GM10248 (cell line): ENCODE results near the gene XRRA1.

Experiments used
- CTCF ChIA-PET: fragments of 300-600 bp; sonication (Branson Sonifier 250); formaldehyde crosslinking; extraction: SDS; loops from one replicate; lab custom pipeline; 2021; ENCODE audit warnings: antibody characterized with exemption; lab: Yijun Ruan, JAX
- POLR2A ChIA-PET: fragments of 350-650 bp; sonication (Branson Sonifier 250); formaldehyde crosslinking; extraction: SDS; loops from one replicate; lab custom pipeline; 2020; ENCODE audit warnings: antibody characterized with exemption; lab: Yijun Ruan, JAX
- DNase-seq: peaks from one replicate; pipeline ENCODE4 v3.0.0; 2012; ENCODE audit errors: extremely low spot score
- TF ChIP-seq, protein P1 (sequence below): IDR thresholded peaks from 2 replicates; pipeline ENCODE4 v1.5.1; 2012; ENCODE audit warnings: mild to moderate bottlenecking, low read depth; ENCODE audit errors: extremely low read depth, missing control alignments, control extremely low read depth

The XRRA1 gene

GRCh38 chr11:74820763-74821162 is 128.1 kb downstream of the XRRA1 start:
- DNase-seq = no peak
- POLR2A ChIA-PET = no interaction called here

GRCh38 chr11:74819400-74819799 is 129.5 kb downstream of the XRRA1 start:
- POLR2A ChIA-PET = no interaction called here

More at GRCh38 chr11:74820763-74821162, 128.1 kb downstream of the XRRA1 start:
- CTCF ChIA-PET = interaction anchor here (1.2 kb wide), 1 partner anchor 12 kb away, joined by 3 read pairs; no protein-coding TSS in a partner anchor
- TF ChIP-seq, protein P1, sequence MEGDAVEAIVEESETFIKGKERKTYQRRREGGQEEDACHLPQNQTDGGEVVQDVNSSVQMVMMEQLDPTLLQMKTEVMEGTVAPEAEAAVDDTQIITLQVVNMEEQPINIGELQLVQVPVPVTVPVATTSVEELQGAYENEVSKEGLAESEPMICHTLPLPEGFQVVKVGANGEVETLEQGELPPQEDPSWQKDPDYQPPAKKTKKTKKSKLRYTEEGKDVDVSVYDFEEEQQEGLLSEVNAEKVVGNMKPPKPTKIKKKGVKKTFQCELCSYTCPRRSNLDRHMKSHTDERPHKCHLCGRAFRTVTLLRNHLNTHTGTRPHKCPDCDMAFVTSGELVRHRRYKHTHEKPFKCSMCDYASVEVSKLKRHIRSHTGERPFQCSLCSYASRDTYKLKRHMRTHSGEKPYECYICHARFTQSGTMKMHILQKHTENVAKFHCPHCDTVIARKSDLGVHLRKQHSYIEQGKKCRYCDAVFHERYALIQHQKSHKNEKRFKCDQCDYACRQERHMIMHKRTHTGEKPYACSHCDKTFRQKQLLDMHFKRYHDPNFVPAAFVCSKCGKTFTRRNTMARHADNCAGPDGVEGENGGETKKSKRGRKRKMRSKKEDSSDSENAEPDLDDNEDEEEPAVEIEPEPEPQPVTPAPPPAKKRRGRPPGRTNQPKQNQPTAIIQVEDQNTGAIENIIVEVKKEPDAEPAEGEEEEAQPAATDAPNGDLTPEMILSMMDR = no peak

GRCh38 chr11:74818283-74818946 is 130.5 kb downstream of the XRRA1 start:
- DNase-seq = no peak
- POLR2A ChIA-PET = no interaction called here

More at GRCh38 chr11:74819400-74819799, 129.5 kb downstream of the XRRA1 start:
- no peak for DNase-seq
- TF ChIP-seq, protein P1 = no peak
- CTCF ChIA-PET = no interaction called here

GRCh38 chr11:74816664-74817063 is 132.2 kb downstream of the XRRA1 start:
- ChIA-PET CTCF (interaction anchor here (1.5 to 1.6 kb wide), 2 partner anchors 16 to 18 kb away, joined by 3 read pairs; no protein-coding TSS in a partner anchor), POLR2A (no interaction called here)
- TF ChIP-seq, protein P1 = no peak

More at GRCh38 chr11:74818283-74818946, 130.5 kb downstream of the XRRA1 start:
- CTCF ChIA-PET = interaction anchor here (1.0 kb wide), 1 partner anchor 53 kb away, joined by 3 read pairs; no protein-coding TSS in a partner anchor
- TF ChIP-seq, protein P1 = no peak

GRCh38 chr11:74815966-74816365 is 132.9 kb downstream of the XRRA1 start:
- POLR2A ChIA-PET = no interaction called here
- CTCF ChIA-PET = interaction anchor here (1.5 to 1.6 kb wide), 2 partner anchors 16 to 19 kb away, joined by 3 read pairs; no protein-coding TSS in a partner anchor
- TF ChIP-seq, protein P1 = no peak
- DNase-seq = no peak

More at GRCh38 chr11:74816664-74817063, 132.2 kb downstream of the XRRA1 start:
- no peak for DNase-seq

DNA sequence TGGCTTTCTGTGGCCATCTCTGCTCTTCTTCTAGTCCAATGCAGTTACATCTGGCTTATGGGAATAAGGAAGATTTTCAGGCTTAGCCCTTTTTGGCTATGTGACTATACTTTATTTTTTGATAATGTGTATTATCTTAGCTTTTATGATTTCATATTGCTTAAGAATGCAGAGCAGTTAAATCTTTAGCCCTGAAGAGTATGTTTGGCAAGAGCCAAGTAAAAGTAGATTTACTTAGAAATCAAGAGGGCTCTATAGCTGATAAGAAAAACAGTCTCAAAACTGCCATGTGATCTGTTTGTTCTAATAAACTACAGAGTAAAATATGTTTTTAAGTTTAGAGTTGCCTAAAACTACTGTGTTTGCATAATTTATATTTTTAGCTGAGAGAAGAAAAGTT is 139.1 kb downstream of the XRRA1 start:
- POLR2A ChIA-PET = no interaction called here
- DNase-seq = no peak
- CTCF ChIA-PET = interaction anchor here (1.3 to 1.4 kb wide), 2 partner anchors 20 to 23 kb away, joined by 3 read pairs; no protein-coding TSS in a partner anchor

More for the DNA sequence above, 139.1 kb downstream of the XRRA1 start:
- TF ChIP-seq, protein P1 = no peak
